GM19193 (cell line): ENCODE data around the gene SRPRA.

Experiments used
- POLR2A ChIP-seq: IDR thresholded peaks from 4 replicates; pipeline ENCODE4 v1.6.1; 2011; ENCODE audit not compliant: insufficient read depth, insufficient read length; ENCODE audit errors: extremely low read depth

SRPRA gene

GRCh38 chr11:126217491-126217890 is 51.2 kb downstream of the SRPRA start:
- TF ChIP-seq POLR2A, result no peak

GRCh38 chr11:126216526-126217305 is 52.0 kb downstream of the SRPRA start:
- no peak for TF ChIP-seq POLR2A

DNA sequence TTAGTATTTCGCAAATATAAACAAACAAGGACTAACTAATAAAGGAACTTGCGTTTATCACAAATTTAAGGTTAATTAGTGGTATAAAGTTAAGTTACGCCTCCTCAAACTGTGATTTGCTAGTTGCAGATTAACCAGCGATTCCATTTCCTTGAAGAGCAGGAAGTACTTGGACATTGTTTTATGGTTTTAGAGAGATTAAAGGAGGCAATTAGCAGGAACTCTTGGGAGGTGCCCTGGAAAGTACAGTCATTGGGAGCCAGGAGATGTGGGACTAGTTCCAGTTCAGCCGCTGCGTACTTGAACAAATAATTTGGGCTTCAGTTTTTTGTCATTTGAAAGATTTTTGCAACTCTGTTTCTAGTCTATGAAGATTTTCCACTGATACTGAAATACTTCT is 53.9 kb downstream of the SRPRA start:
- no peak for TF ChIP-seq POLR2A

DNA sequence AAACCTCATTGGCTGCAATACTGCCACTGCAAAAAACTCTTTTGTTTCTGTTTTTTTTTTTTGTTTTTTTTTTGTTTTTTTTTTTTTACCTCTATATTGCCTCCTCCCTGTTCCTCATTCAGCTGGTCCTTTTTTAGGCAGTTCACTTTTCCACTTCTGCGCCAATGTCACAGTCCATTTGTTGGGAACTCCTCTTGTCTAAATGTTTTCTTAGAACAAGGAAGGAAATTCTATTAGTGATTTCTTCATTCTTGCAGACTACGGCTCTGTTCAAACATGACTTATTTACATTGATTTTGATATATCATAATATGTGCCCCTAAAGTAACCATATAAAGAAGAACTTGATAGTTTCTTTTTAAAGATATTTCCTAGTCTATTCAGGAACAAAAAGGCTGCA is 54.3 kb downstream of the SRPRA start:
- TF ChIP-seq POLR2A, result no peak
